Testis (tissue), 2 donors: ENCODE results near the gene INPP5K.

Experiments
- CTCF ChIP-seq, 3 experiments: fragments of 450-650 bp in 2 of 3; fragments of 200-600 bp in 1 of 3; sonication (generic) in 1 of 3; IDR thresholded peaks; one replicate each; pipeline ENCODE4 v1.5.1; 2016 to 2019; ENCODE audit warnings: antibody characterized with exemption in 3 of 3, mild to moderate bottlenecking in 2 of 3, moderate library complexity in 1 of 3
- POLR2A ChIP-seq: fragments of 450-650 bp; IDR thresholded peaks from one replicate; pipeline ENCODE4 v1.6.1; 2017; ENCODE audit warnings: antibody characterized with exemption, mild to moderate bottlenecking, moderate library complexity

- TF ChIP-seq CTCF (IDR thresholded peaks at IDR 0.05), result no peak
- no peak for TF ChIP-seq POLR2A
Measured at GRCh38 chr17:1467258-1467657, 49.2 kb downstream of the INPP5K start.
